Stimulated activated CD4-positive, alpha-beta T cell treated with anti-CD3 and anti-CD28 coated beads, Interleukin-1b, Interleukin-23, amount 100 ng/mL, for 48 hours (primary cell): ENCODE data around the gene PRR16.
"Not testable (repeated sequence)": the region's sequence is repeated elsewhere in the genome, so short reads cannot be mapped to it uniquely, and the experiment has no call there.

Source experiments
- DNase-seq: peaks from one replicate; pipeline ENCODE4 v3.0.0-alpha.2; 2020

Gene PRR16

GRCh38 chr5:120678279-120678678 is 214.2 kb downstream of the PRR16 start:
- no peak for DNase-seq

- DNase-seq, result no peak
Observed at GRCh38 chr5:120682851-120683250, 218.8 kb downstream of the PRR16 start.

GRCh38 chr5:120683580-120683979 is 219.5 kb downstream of the PRR16 start:
- DNase-seq, result no peak

GRCh38 chr5:120684213-120684612 is 220.1 kb downstream of the PRR16 start:
- DNase-seq, result no peak

- DNase-seq, result no peak
Observed at GRCh38 chr5:120684749-120685415, 220.8 kb downstream of the PRR16 start.

GRCh38 chr5:120690621-120691407 is 226.7 kb downstream of the PRR16 start:
- no peak for DNase-seq

GRCh38 chr5:120692325-120692724 is 228.2 kb downstream of the PRR16 start:
- no peak for DNase-seq

GRCh38 chr5:120695368-120695880 is 231.3 kb downstream of the PRR16 start:
- DNase-seq, result no peak

GRCh38 chr5:120697147-120697546 is 233.0 kb downstream of the PRR16 start:
- no peak for DNase-seq

GRCh38 chr5:120697670-120698327 is 233.7 kb downstream of the PRR16 start:
- DNase-seq, result not testable (repeated sequence)

- not testable (repeated sequence) for DNase-seq
Observed at GRCh38 chr5:120700653-120701052, 236.6 kb downstream of the PRR16 start.

GRCh38 chr5:120702817-120703538 is 238.9 kb downstream of the PRR16 start:
- DNase-seq, result not testable (repeated sequence)

GRCh38 chr5:120703918-120704587 is 240.0 kb downstream of the PRR16 start:
- DNase-seq, result no peak

- no peak for DNase-seq
Observed at GRCh38 chr5:120706877-120707276, 242.8 kb downstream of the PRR16 start.

- no peak for DNase-seq
Observed at GRCh38 chr5:120717381-120717780, 253.3 kb downstream of the PRR16 start.

- no peak for DNase-seq
Observed at GRCh38 chr5:120730214-120730613, 266.1 kb downstream of the PRR16 start.

GRCh38 chr5:120734033-120734432 is 269.9 kb downstream of the PRR16 start:
- no peak for DNase-seq

GRCh38 chr5:120735076-120735475 is 271.0 kb downstream of the PRR16 start:
- no peak for DNase-seq
